Stimulated activated naive CD8-positive, alpha-beta T cell treated with anti-CD3 and anti-CD28 coated beads, Interleukin-15, amount 100 ng/mL, for 72 hours (primary cell): ENCODE measurements around the gene PSPH.

ENCODE experiments used
- ATAC-seq: fragments of 150-1000 bp; cut with Tn5 transposase; 2 replicates; pipeline ENCODE4 v1.10.0; 2021; ENCODE audit warnings: mild to moderate bottlenecking, moderate library complexity
- DNase-seq, 2 donors: peaks; one replicate each; pipeline ENCODE4 v3.0.0; 2021 to 2022
- H3K27ac Mint-ChIP-seq, 2 donors: one replicate each; pipeline ENCODE4 v1.8.0; 2022; ENCODE audit warnings: mild to moderate bottlenecking in 2 of 2, mixed read lengths in 2 of 2, moderate library complexity in 2 of 2
- H3K27me3 Mint-ChIP-seq: one replicate; pipeline ENCODE4 v1.8.0; 2022; ENCODE audit warnings: mixed read lengths
- H3K4me1 Mint-ChIP-seq: one replicate; pipeline ENCODE4 v1.8.0; 2022; ENCODE audit warnings: mild to moderate bottlenecking, mixed read lengths
- H3K4me3 Mint-ChIP-seq, 2 donors: one replicate each; pipeline ENCODE4 v1.8.0; 2022; ENCODE audit warnings: mild to moderate bottlenecking in 2 of 2, mixed read lengths in 2 of 2, moderate library complexity in 1 of 2
- H3K9me3 Mint-ChIP-seq, 2 donors: one replicate each; pipeline ENCODE4 v1.8.0; 2022; ENCODE audit warnings: mixed read lengths in 2 of 2

PSPH gene

DNA sequence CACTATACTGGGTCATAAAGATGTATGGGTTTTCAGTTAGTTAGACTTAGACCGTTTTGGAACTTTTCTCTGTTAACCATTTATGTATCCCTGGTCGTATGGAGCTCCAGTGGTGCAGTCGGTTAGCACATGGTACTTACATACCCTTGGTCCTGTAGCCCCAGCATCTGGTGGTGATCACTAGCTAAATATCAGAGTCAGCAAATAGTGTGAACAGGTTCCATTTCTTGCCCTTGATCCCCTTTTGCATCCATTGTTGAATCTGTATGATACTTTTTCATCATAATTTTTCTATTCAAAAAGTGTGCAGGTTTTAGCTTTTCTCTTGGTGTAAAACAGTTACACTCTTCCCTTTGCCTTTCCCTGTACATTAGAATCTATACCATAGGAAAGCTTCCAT is 71.0 kb downstream of the PSPH start:
- no peaks in the 10 kb centered on the region for H3K9me3 Mint-ChIP-seq
- no peak for DNase-seq
- no peaks in the 10 kb centered on the region for H3K27me3 Mint-ChIP-seq
- H3K4me1 Mint-ChIP-seq = no peaks in the 10 kb centered on the region
- H3K4me3 Mint-ChIP-seq = no peak overlapping the region
- no peak overlapping the region for H3K27ac Mint-ChIP-seq
- no peak for ATAC-seq

GRCh38 chr7:55977831-55978230 is 73.4 kb downstream of the PSPH start:
- DNase-seq = no peak
- no peaks in the 10 kb centered on the region for H3K27me3 Mint-ChIP-seq
- peak overlapping the region in 1 of 2 donors; percentile 23 for H3K27ac Mint-ChIP-seq
- no peak for ATAC-seq
- H3K9me3 Mint-ChIP-seq = no peaks in the 10 kb centered on the region
- no peaks in the 10 kb centered on the region for H3K4me1 Mint-ChIP-seq
- no peak overlapping the region for H3K4me3 Mint-ChIP-seq

GRCh38 chr7:55975988-55976633 is 75.1 kb downstream of the PSPH start:
- H3K27me3 Mint-ChIP-seq = no peaks in the 10 kb centered on the region
- DNase-seq = no peak
- H3K9me3 Mint-ChIP-seq = no peaks in the 10 kb centered on the region
- no peak overlapping the region for H3K4me3 Mint-ChIP-seq
- peak overlapping the region in 1 of 2 donors; percentile 43 for H3K27ac Mint-ChIP-seq
- ATAC-seq = no peak
- peaks cover 4% of the 10 kb centered on the region for H3K4me1 Mint-ChIP-seq

- ATAC-seq = no peak
- no peak overlapping the region for H3K4me3 Mint-ChIP-seq
- H3K27ac Mint-ChIP-seq = peak overlapping the region in 1 of 2 donors; percentile 32
- H3K9me3 Mint-ChIP-seq = no peaks in the 10 kb centered on the region
- no peak for DNase-seq
- H3K27me3 Mint-ChIP-seq = no peaks in the 10 kb centered on the region
- H3K4me1 Mint-ChIP-seq = peaks cover 24% of the 10 kb centered on the region
Observed at GRCh38 chr7:55973747-55974250, 77.4 kb downstream of the PSPH start.

DNA sequence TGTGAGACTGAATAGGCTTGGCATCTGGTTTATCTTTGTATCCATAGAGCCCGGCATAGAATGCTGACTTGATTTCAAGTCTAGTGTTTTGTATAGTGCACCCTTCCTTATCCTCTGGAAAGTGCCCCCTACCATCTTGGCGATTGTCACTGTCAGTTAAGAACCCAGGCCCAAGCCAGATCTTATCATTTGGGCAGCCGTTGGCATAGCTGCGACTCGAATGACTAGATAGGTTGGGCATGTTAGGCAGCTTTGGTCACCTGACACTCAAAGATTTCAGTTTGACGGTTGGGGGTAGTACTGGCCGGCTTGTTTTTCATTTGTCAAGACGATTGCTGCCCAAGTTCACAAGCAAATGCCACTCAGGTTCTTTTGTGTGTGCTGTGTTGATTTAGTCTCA is 80.3 kb downstream of the PSPH start:
- Mint-ChIP-seq H3K27me3 (no peaks in the 10 kb centered on the region), H3K9me3 (no peaks in the 10 kb centered on the region), H3K27ac (peak overlapping the region in 1 of 2 donors; percentile 49), H3K4me1 (peaks cover 26% of the 10 kb centered on the region), H3K4me3 (no peak overlapping the region)
- no peak for DNase-seq
- ATAC-seq = no peak

GRCh38 chr7:55970561-55970960 is 80.7 kb downstream of the PSPH start:
- H3K27ac Mint-ChIP-seq = peak overlapping the region; percentile 49 to 79
- no peaks in the 10 kb centered on the region for H3K9me3 Mint-ChIP-seq
- H3K27me3 Mint-ChIP-seq = no peaks in the 10 kb centered on the region
- H3K4me1 Mint-ChIP-seq = peaks cover 31% of the 10 kb centered on the region
- no peak for ATAC-seq
- DNase-seq = no peak
- H3K4me3 Mint-ChIP-seq = no peak overlapping the region

GRCh38 chr7:55969391-55969790 is 81.9 kb downstream of the PSPH start:
- Mint-ChIP-seq H3K4me3 (no peak overlapping the region), H3K4me1 (peaks cover 32% of the 10 kb centered on the region), H3K27ac (peak overlapping the region in 1 of 2 donors; percentile 1), H3K9me3 (no peaks in the 10 kb centered on the region), H3K27me3 (no peaks in the 10 kb centered on the region)
- ATAC-seq (no peak), DNase-seq (no peak)

DNA sequence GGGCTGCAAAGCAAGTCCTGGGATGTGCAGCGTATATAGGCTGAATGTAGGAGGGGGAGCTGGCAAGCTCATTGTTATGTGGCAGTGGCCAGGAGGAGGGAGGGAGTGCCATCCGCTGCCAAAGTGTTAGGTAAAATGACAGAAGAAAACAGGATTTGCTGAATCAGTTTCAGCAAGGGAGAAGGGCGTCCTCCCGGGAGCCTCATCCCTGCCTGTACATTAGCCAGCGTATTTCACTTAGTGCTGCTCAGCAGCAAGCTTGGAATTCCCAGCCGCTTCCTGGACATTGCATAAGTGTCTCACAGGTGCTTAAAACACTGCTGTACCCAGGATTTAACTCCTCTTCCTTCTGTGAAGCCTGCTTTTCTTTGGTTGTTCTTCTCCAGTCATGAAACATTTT is 84.4 kb downstream of the PSPH start:
- H3K27ac Mint-ChIP-seq = peak overlapping the region in 1 of 2 donors; percentile 56
- peaks cover 52% of the 10 kb centered on the region for H3K4me1 Mint-ChIP-seq
- no peak overlapping the region for H3K4me3 Mint-ChIP-seq
- H3K9me3 Mint-ChIP-seq = no peaks in the 10 kb centered on the region
- DNase-seq (no peak), ATAC-seq (no peak)
- no peaks in the 10 kb centered on the region for H3K27me3 Mint-ChIP-seq

GRCh38 chr7:55965805-55966421 is 85.3 kb downstream of the PSPH start:
- Mint-ChIP-seq H3K4me3 (peak overlapping the region; percentile 57 to 86), H3K27ac (peak overlapping the region in 1 of 2 donors; percentile 64), H3K27me3 (no peaks in the 10 kb centered on the region), H3K9me3 (no peaks in the 10 kb centered on the region), H3K4me1 (peaks cover 48% of the 10 kb centered on the region)
- ATAC-seq (no peak), DNase-seq (no peak)

DNA sequence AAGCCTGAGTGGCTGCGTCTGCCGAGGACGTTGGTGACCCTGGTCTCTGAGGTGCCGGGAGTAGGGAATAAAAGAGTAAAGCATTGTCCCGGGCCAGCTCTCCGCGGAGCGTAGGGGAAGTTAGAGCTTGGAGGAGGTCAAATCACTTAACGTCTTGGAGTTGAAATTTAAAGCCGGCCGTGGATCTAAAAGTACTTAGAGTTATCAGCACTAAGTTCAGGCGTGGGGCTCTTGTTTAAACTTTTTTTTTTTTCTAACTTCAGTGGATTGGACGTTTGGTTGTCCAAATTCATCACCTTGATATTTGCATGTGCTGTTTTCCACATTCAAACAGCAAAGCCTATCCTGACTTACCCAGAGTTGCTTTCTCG is 86.2 kb downstream of the PSPH start:
- peaks cover 41% of the 10 kb centered on the region for H3K4me1 Mint-ChIP-seq
- peak overlapping the region; percentile 51 to 69 for H3K27ac Mint-ChIP-seq
- H3K9me3 Mint-ChIP-seq = no peaks in the 10 kb centered on the region
- no peak for ATAC-seq
- DNase-seq = no peak
- peak overlapping the region; percentile 86 to 89 for H3K4me3 Mint-ChIP-seq
- H3K27me3 Mint-ChIP-seq = no peaks in the 10 kb centered on the region

DNA sequence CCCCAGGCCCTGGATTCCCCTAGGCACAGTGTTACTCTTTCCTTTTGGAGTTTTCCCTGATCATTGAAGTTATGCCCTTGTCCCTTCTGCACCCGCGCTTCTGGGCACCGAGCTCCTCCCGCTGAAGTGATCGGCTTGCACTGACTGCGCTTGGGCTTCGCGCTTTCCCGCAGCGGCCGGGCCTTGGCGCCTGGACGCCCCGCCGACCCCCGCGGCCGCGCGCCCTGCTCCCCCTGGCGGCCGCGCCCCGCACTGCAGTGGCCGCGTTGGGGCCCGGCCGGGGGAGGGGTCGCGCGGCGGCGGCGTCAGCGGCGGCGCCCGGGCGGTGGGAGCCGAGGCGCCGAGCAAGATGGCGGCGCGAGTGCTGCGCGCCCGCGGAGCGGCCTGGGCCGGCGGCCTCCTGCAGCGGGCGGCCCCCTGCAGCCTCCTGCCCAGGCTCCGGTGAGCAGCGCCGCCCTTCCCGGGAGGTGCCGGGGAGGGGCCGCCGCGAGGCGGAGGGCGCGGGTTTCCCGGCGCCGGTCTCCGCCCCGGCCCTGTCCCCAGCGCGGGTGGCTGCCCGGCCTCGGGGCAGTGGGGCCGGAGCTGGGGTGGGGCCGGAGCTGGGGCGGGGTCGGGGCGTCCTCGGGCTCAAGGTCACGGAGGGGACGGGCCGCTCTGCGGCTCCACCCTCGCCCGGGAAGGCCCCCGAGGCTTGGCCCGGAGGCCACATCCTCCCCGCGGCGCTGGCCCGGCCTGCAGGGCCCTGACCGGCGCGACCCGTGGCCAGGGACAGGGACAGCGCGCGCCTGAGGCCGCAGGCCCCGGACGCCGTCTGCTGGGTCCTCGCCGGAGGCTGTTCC is 86.8 kb downstream of the PSPH start, which contains the start of gene NIPSNAP2:
TSS of gene NIPSNAP2 (plus strand) at position 325 of the 839 bp plus-strand sequence. CDS start at position 350, 25 bp downstream.
- no peaks in the 10 kb centered on the region for H3K9me3 Mint-ChIP-seq

GRCh38 chr7:55963584-55964168 is 87.6 kb downstream of the PSPH start:
- peak overlapping the region; percentile 73 to 76 for H3K4me3 Mint-ChIP-seq
- no peaks in the 10 kb centered on the region for H3K27me3 Mint-ChIP-seq
- DNase-seq (no peak), ATAC-seq (no peak)
- H3K9me3 Mint-ChIP-seq = no peaks in the 10 kb centered on the region
- peak overlapping the region; percentile 3 to 90 for H3K27ac Mint-ChIP-seq
- peaks cover 27% of the 10 kb centered on the region for H3K4me1 Mint-ChIP-seq

More for the DNA sequence above, 86.8 kb downstream of the PSPH start, which contains the start of gene NIPSNAP2:
- Mint-ChIP-seq H3K27me3 (no peaks in the 10 kb centered on the region), H3K27ac (peak within 1 kb of the TSS; percentile 90), H3K4me1 (peaks cover 35% of the 10 kb centered on the region), H3K4me3 (peak within 1 kb of the TSS; percentile 86 to 89)
- ATAC-seq = peak; percentile 89
- DNase-seq = peak; percentile 71 to 77

DNA sequence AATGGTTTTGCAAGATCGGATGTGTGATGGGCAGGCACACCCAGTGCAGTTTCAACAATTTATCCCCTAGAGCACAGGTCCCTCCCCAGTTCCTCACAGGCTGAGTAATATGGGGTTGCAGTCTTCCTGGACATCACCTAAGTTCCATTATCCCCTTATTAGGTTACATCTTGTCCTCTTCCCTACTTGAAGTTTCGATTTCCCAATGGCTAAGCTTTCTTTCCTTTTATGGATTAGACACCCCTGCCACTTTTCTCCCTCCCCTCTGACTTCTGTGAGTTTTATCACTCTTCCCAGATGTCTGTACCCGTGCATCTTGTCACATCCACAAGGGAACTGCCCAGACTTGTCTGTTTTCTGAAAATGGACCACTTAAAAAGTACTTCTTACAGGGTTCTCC is 89.2 kb downstream of the PSPH start:
- no peak overlapping the region for H3K27ac Mint-ChIP-seq
- ATAC-seq = no peak

More for the DNA sequence above, 89.2 kb downstream of the PSPH start:
- no peaks in the 10 kb centered on the region for H3K9me3 Mint-ChIP-seq
- no peaks in the 10 kb centered on the region for H3K27me3 Mint-ChIP-seq
- H3K4me1 Mint-ChIP-seq = peaks cover 27% of the 10 kb centered on the region
- DNase-seq = no peak
- no peak overlapping the region for H3K4me3 Mint-ChIP-seq
